Trophoblast cell (in vitro differentiated cells and primary cell): Measurements from ENCODE around the gene PGAP6.
"Not testable (repeated sequence)": the region's sequence is repeated elsewhere in the genome, so short reads cannot be mapped to it uniquely, and the experiment has no call there.

ENCODE experiments used
- DNase-seq, 2 donors: peaks; one replicate each; pipeline ENCODE4 v3.0.0-alpha.2; 2016
- H2AFZ ChIP-seq: 2 replicates; pipeline ENCODE4 v1.6.1; 2013; ENCODE audit warnings: low read length, moderate library complexity, mild to moderate bottlenecking; ENCODE audit not compliant: insufficient read depth, poor library complexity
- H2AK5ac ChIP-seq: 2 replicates; pipeline ENCODE4 v1.6.1; 2013; ENCODE audit warnings: mild to moderate bottlenecking, low read length
- H2BK120ac ChIP-seq: 2 replicates; pipeline ENCODE4 v1.6.1; 2013; ENCODE audit warnings: low read length, mild to moderate bottlenecking, moderate library complexity; ENCODE audit not compliant: insufficient read depth, poor library complexity
- H2BK12ac ChIP-seq: 2 replicates; pipeline ENCODE4 v1.6.1; 2013; ENCODE audit warnings: mild to moderate bottlenecking, low read length, moderate library complexity
- H2BK5ac ChIP-seq: 2 replicates; pipeline ENCODE4 v1.6.1; 2013; ENCODE audit warnings: low read length, low read depth, moderate library complexity, mild to moderate bottlenecking; ENCODE audit not compliant: poor library complexity
- H3K14ac ChIP-seq: 2 replicates; pipeline ENCODE4 v1.6.1; 2013; ENCODE audit warnings: mild to moderate bottlenecking, low read length
- H3K18ac ChIP-seq: 2 replicates; pipeline ENCODE4 v1.6.1; 2013; ENCODE audit warnings: mild to moderate bottlenecking, low read length
- H3K23ac ChIP-seq: 2 replicates; pipeline ENCODE4 v1.6.1; 2013; ENCODE audit warnings: low read length
- H3K27ac ChIP-seq: 2 replicates; pipeline ENCODE4 v1.5.1; 2013; ENCODE audit warnings: low read depth, mild to moderate bottlenecking, inconsistent platforms, low read length, moderate library complexity
- H3K27me3 ChIP-seq: 2 replicates; pipeline ENCODE4 v1.6.1; 2013; ENCODE audit warnings: inconsistent platforms, mild to moderate bottlenecking, low read length, moderate library complexity; ENCODE audit not compliant: insufficient read depth
- H3K36me3 ChIP-seq, 2 experiments: 1 replicate in 1 of 2; 2 replicates in 1 of 2; pipeline ENCODE4 v1.6.1; 2013; ENCODE audit warnings: low read length in 2 of 2, mild to moderate bottlenecking in 2 of 2, moderate library complexity in 1 of 2; ENCODE audit not compliant: insufficient read depth in 2 of 2, control insufficient read depth in 1 of 2
- H3K4ac ChIP-seq: 2 replicates; pipeline ENCODE4 v1.6.1; 2013; ENCODE audit warnings: low read depth, mild to moderate bottlenecking, low read length, moderate library complexity
- H3K4me1 ChIP-seq, 2 experiments: 1 replicate in 1 of 2; 2 replicates in 1 of 2; pipeline ENCODE4 v1.6.1; 2013; ENCODE audit warnings: low read length in 2 of 2, mild to moderate bottlenecking in 2 of 2, moderate library complexity in 1 of 2; ENCODE audit not compliant: insufficient read depth in 2 of 2, control insufficient read depth in 1 of 2
- H3K4me2 ChIP-seq: 2 replicates; pipeline ENCODE4 v1.6.1; 2013; ENCODE audit warnings: inconsistent platforms, mild to moderate bottlenecking, low read length, moderate library complexity
- H3K4me3 ChIP-seq: 2 replicates; pipeline ENCODE4 v1.5.1; 2013; ENCODE audit warnings: mild to moderate bottlenecking, low read depth, low read length, inconsistent platforms
- H3K79me1 ChIP-seq: one replicate; pipeline ENCODE4 v1.6.1; 2013; ENCODE audit warnings: low read length
- H3K79me2 ChIP-seq: 2 replicates; pipeline ENCODE4 v1.6.1; 2013; ENCODE audit warnings: low read length, mild to moderate bottlenecking; ENCODE audit not compliant: control insufficient read depth, insufficient read depth, poor library complexity
- H3K9ac ChIP-seq: 2 replicates; pipeline ENCODE4 v1.6.1; 2013; ENCODE audit warnings: mild to moderate bottlenecking, low read length
- H3K9me3 ChIP-seq: 2 replicates; pipeline ENCODE4 v1.6.1; 2013; ENCODE audit warnings: low read depth, mild to moderate bottlenecking, control low read depth, inconsistent platforms, low read length; ENCODE audit not compliant: insufficient read depth
- H4K12ac ChIP-seq: 2 replicates; pipeline ENCODE4 v1.6.1; 2013; ENCODE audit warnings: low read depth, mild to moderate bottlenecking, low read length, moderate library complexity
- H4K8ac ChIP-seq: 2 replicates; pipeline ENCODE4 v1.6.1; 2013; ENCODE audit warnings: low read depth, mild to moderate bottlenecking, low read length, moderate library complexity
- H4K91ac ChIP-seq: one replicate; pipeline ENCODE4 v1.6.1; 2013; ENCODE audit warnings: low read depth, mild to moderate bottlenecking, low read length, moderate library complexity
- WGBS: extraction: QIAGEN DNeasy Blood & Tissue Kit; methylation state at CpG from one replicate; pipeline ENCODE4 v1.1.7; 2013; ENCODE audit warnings: missing lambda C conversion rate; ENCODE audit not compliant: insufficient read length, insufficient coverage; ENCODE audit errors: extremely low coverage; 5-methylcytosine and 5-hydroxymethylcytosine counted together

The PGAP6 gene

GRCh38 chr16:387761-388666 lies 6.2 kb upstream of the PGAP6 start:
- H3K9ac ChIP-seq, H3K14ac ChIP-seq, H2BK12ac ChIP-seq, H2AFZ ChIP-seq, H2AK5ac ChIP-seq, H4K91ac ChIP-seq, H3K79me2 ChIP-seq, H3K36me3 ChIP-seq, H3K27me3 ChIP-seq, H3K4me3 ChIP-seq, H3K18ac ChIP-seq, H3K4ac ChIP-seq, H3K23ac ChIP-seq, H3K27ac ChIP-seq, H4K12ac ChIP-seq, H3K4me2 ChIP-seq, H3K79me1 ChIP-seq, H2BK120ac ChIP-seq, H2BK5ac ChIP-seq, H3K9me3 ChIP-seq: not testable (repeated sequence)
- WGBS, result no CpG with 5 or more reads among the region's 20 CpGs
- Histone ChIP-seq H3K4me1 (peaks cover 11% of the 10 kb centered on the region in 2 experiments), H4K8ac (peak overlapping the region; percentile 69)
- peak; percentile 39 to 62 for DNase-seq

GRCh38 chr16:386641-387156 lies 4.9 kb upstream of the PGAP6 start:
- H2BK120ac ChIP-seq, result no peak overlapping the region
- H4K91ac ChIP-seq, result no peak overlapping the region
- peaks cover 2% of the 10 kb centered on the region for H3K9me3 ChIP-seq
- H3K4me1 ChIP-seq, result peaks cover 11 to 14% of the 10 kb centered on the region in 2 experiments
- no peak overlapping the region for H2BK5ac ChIP-seq
- H3K23ac ChIP-seq, result no peak overlapping the region
- DNase-seq, result peak; percentile 41 to 69
- no peak overlapping the region for H3K18ac ChIP-seq
- no peak overlapping the region for H2AK5ac ChIP-seq
- H3K14ac ChIP-seq, result no peak overlapping the region
- H3K4me2 ChIP-seq, result no peak overlapping the region
- WGBS, result no CpG with 5 or more reads among the region's 19 CpGs
- peaks cover 4% of the 10 kb centered on the region for H3K79me2 ChIP-seq
- no peak overlapping the region for H3K9ac ChIP-seq
- no peak overlapping the region for H3K4ac ChIP-seq
- no peak overlapping the region for H3K27ac ChIP-seq
- H2BK12ac ChIP-seq, result no peak overlapping the region
- H3K4me3 ChIP-seq, result no peak overlapping the region
- H3K36me3 ChIP-seq, result no peaks in the 10 kb centered on the region
- no peak overlapping the region for H4K12ac ChIP-seq
- H2AFZ ChIP-seq, result no peak overlapping the region
- H3K27me3 ChIP-seq, result no peaks in the 10 kb centered on the region
- H4K8ac ChIP-seq, result no peak overlapping the region
- peaks cover 15% of the 10 kb centered on the region for H3K79me1 ChIP-seq

GRCh38 chr16:383326-384051 lies 1.7 kb upstream of the PGAP6 start:
- H3K4me2 ChIP-seq, result peak overlapping the region; percentile 98
- WGBS, result no CpG with 5 or more reads among the region's 33 CpGs
- peak overlapping the region; percentile 38 for H2BK120ac ChIP-seq
- no peaks in the 10 kb centered on the region for H3K27me3 ChIP-seq
- no peak overlapping the region for H3K23ac ChIP-seq
- H2BK12ac ChIP-seq, result no peak overlapping the region
- H3K9me3 ChIP-seq, result no peaks in the 10 kb centered on the region
- peak; percentile 98 for DNase-seq
- H4K12ac ChIP-seq, result no peak overlapping the region
- no peak overlapping the region for H3K4me3 ChIP-seq
- H3K36me3 ChIP-seq, result peaks cover 0 to 4% of the 10 kb centered on the region in 2 experiments
- peak overlapping the region; percentile 18 for H2AFZ ChIP-seq
- H3K18ac ChIP-seq, result no peak overlapping the region
- peak overlapping the region; percentile 32 for H2BK5ac ChIP-seq
- H3K4ac ChIP-seq, result no peak overlapping the region
- H2AK5ac ChIP-seq, result no peak overlapping the region
- peak overlapping the region; percentile 74 for H4K91ac ChIP-seq
- peaks cover 16% of the 10 kb centered on the region for H3K79me2 ChIP-seq
- H3K27ac ChIP-seq, result peak overlapping the region; percentile 68
- H4K8ac ChIP-seq, result peak overlapping the region; percentile 70
- peaks cover 18 to 28% of the 10 kb centered on the region in 2 experiments for H3K4me1 ChIP-seq
- H3K9ac ChIP-seq, result no peak overlapping the region
- peaks cover 25% of the 10 kb centered on the region for H3K79me1 ChIP-seq
- peak overlapping the region; percentile 16 for H3K14ac ChIP-seq

DNA sequence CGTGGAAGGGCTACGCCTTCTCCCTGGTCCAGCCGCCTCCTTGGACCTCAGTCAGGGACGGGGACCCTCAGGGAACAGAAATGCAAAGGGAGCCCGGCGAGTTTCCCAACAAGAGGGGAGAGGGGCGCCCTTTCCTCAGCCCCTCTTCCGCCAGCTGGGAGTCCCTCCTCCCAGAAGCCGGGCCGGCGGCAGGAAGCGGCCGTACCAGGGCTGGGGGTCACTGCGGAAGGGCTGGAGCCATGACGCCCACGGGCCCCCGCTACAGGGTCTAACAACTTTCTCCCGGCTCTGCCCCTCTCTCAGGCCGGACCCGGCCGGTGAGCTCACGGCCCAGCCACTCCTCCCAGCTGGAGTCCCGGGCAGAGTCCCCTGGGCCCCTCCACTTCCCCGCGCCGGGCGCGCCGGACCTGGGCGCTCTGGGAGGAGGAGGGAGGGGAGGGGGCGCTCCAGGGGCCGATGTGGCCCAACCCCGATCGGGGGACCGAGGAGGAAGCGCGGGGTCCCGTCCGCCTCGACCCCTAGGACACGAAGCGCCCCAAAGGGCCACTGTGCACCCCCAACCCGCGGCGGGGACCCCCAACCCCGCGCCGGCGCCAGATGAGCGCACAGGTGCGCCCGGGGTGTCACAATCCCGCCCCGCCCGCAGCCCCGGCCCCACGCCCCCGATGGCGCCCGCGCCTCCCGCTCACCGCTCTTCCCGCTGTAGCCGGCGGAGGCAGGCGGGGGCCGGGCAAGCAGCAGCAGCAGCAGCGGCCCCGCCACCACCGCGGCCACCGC lies 578 bp downstream of the PGAP6 start:
- Histone ChIP-seq H4K91ac (peak overlapping the region; percentile 90), H4K12ac (peak overlapping the region; percentile 52), H3K79me2 (peaks cover 16% of the 10 kb centered on the region), H3K23ac (no peak overlapping the region), H3K4me2 (peak overlapping the region; percentile 83), H2BK5ac (peak overlapping the region; percentile 87), H3K36me3 (peaks cover 17 to 20% of the 10 kb centered on the region in 2 experiments), H3K18ac (peak overlapping the region; percentile 97), H2AK5ac (peak overlapping the region; percentile 81), H3K4me1 (peaks cover 14 to 26% of the 10 kb centered on the region in 2 experiments), H3K14ac (peak overlapping the region; percentile 94), H2AFZ (peak overlapping the region; percentile 79), H2BK120ac (peak overlapping the region; percentile 76), H3K27ac (peak overlapping the region; percentile 69), H3K4me3 (peak overlapping the region; percentile 89), H3K9ac (peak overlapping the region; percentile 89), H3K79me1 (peaks cover 25% of the 10 kb centered on the region), H3K9me3 (peaks cover 3% of the 10 kb centered on the region), H3K27me3 (no peaks in the 10 kb centered on the region), H2BK12ac (peak overlapping the region; percentile 59), H4K8ac (peak overlapping the region; percentile 82), H3K4ac (peak overlapping the region; percentile 95)
- WGBS, result no CpG with 5 or more reads among the region's 73 CpGs
- DNase-seq, result peak in 1 of 2 donors; percentile 36
